Endothelial cell of umbilical vein (primary cell): ENCODE data around the gene CCDC177.

ENCODE experiments used
- CTCF ChIP-seq, 2 donors: IDR thresholded peaks; 1 replicate in 1 of 2; 2 replicates in 1 of 2; pipeline ENCODE4 v1.5.1; 2011; ENCODE audit warnings: low read length in 2 of 2, mild to moderate bottlenecking in 2 of 2, moderate library complexity in 2 of 2, control low read depth in 1 of 2, inconsistent platforms in 1 of 2, low read depth in 1 of 2; ENCODE audit not compliant: insufficient read depth in 1 of 2; ENCODE audit errors: extremely low read depth in 1 of 2
- EZH2 ChIP-seq: IDR thresholded peaks from 2 replicates; pipeline ENCODE4 v1.6.1; 2012; ENCODE audit warnings: borderline replicate concordance, low read depth, mild to moderate bottlenecking, moderate library complexity, low read length, inconsistent platforms; ENCODE audit not compliant: severe bottlenecking
- GATA2 ChIP-seq: IDR thresholded peaks from 2 replicates; pipeline ENCODE4 v1.7.0; 2011; ENCODE audit warnings: low read depth, mild to moderate bottlenecking, moderate library complexity, mixed read lengths, low read length; ENCODE audit not compliant: insufficient read length, insufficient read depth
- MAX ChIP-seq: IDR thresholded peaks from 2 replicates; pipeline ENCODE4 v1.6.1; 2011; ENCODE audit not compliant: insufficient read depth, insufficient read length
- POLR2A ChIP-seq: IDR thresholded peaks from 2 replicates; pipeline ENCODE4 v1.6.1; 2012; ENCODE audit warnings: low read depth, mild to moderate bottlenecking, control low read depth, low read length
- POLR2AphosphoS5 ChIP-seq: IDR thresholded peaks from 2 replicates; pipeline ENCODE4 v1.6.1; 2012; ENCODE audit warnings: low read depth, mild to moderate bottlenecking, control low read depth, low read length, moderate library complexity; ENCODE audit not compliant: insufficient read depth

GRCh38 chr14:69624136-69624535, 49.5 kb upstream of the CCDC177 start:
- TF ChIP-seq POLR2A (no peak), CTCF (IDR thresholded peaks at IDR 0.05; ENCODE audit: extremely low read depth in 1 of 2, insufficient read depth in 1 of 2, low read depth in 1 of 2, low read length in 2 of 2) (no peak), EZH2 (no peak), GATA2 (no peak), POLR2AphosphoS5 (no peak), MAX (no peak)
